Retinal pigment epithelial cell (primary cell): ENCODE data around the gene PTPN22.

Source experiments
- DNase-seq: peaks from one replicate; pipeline ENCODE4 v3.0.0-alpha.2; 2010; ENCODE audit warnings: low read depth
- H3K4me3 ChIP-seq: 2 replicates; pipeline ENCODE4 v1.5.1; 2011; ENCODE audit warnings: mild to moderate bottlenecking, low read length, control low read depth, moderate library complexity
- TF ChIP-seq, protein P1 (sequence below): conservative IDR thresholded peaks from 2 replicates; pipeline ENCODE4 v1.5.1; 2011; ENCODE audit warnings: low read depth, low read length, control low read depth, inconsistent platforms

PTPN22 gene

GRCh38 chr1:113811156-113811887 lies 60.2 kb downstream of the PTPN22 start:
- no peak for DNase-seq
- H3K4me3 ChIP-seq: peak overlapping the region; percentile 95
- TF ChIP-seq, protein P1, sequence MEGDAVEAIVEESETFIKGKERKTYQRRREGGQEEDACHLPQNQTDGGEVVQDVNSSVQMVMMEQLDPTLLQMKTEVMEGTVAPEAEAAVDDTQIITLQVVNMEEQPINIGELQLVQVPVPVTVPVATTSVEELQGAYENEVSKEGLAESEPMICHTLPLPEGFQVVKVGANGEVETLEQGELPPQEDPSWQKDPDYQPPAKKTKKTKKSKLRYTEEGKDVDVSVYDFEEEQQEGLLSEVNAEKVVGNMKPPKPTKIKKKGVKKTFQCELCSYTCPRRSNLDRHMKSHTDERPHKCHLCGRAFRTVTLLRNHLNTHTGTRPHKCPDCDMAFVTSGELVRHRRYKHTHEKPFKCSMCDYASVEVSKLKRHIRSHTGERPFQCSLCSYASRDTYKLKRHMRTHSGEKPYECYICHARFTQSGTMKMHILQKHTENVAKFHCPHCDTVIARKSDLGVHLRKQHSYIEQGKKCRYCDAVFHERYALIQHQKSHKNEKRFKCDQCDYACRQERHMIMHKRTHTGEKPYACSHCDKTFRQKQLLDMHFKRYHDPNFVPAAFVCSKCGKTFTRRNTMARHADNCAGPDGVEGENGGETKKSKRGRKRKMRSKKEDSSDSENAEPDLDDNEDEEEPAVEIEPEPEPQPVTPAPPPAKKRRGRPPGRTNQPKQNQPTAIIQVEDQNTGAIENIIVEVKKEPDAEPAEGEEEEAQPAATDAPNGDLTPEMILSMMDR: no peak

DNA sequence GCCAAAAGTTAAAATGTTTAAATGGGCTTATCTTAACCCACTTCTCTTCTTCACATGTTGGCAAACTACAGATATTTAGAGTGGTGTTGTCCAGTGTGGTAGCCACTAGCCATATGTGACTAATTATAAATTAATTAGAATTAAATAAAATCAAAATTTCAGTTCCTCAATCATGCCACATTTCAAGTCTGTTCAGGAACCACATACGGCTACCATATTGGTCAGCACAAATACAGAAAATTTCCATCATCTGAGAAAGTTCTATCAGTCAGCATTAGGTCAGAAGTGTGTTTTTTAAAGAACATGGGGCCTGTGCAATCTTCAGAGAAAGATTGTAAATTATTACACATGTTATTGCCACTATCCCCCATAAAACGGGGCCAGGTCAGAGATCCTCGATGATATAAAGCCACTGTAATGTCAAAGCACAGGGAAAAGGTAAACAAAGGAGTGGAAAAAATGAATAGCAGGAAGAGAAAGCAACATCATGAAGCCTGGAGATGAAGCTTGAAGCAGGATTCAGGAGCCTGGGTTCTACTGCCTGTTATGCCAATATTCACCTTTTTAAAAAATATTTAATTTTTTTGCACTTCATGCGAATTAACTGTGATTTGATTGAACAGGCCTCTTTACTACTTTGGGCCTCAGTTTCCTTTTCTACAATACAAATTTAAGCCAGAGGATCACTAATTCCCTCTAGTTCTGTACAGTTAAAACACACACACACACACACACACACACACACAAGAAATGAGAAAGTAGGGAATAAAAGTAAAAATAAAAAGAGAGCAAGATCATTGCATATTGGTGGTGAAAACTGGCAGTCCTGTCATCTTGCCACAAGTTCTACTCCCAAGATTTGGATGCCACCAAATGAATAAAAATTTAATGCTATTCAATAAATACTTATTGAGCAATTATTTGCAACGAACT lies 61.6 kb downstream of the PTPN22 start:
- TF ChIP-seq, protein P1: no peak
- DNase-seq: no peak
- peak overlapping the region; percentile 95 for H3K4me3 ChIP-seq

DNA sequence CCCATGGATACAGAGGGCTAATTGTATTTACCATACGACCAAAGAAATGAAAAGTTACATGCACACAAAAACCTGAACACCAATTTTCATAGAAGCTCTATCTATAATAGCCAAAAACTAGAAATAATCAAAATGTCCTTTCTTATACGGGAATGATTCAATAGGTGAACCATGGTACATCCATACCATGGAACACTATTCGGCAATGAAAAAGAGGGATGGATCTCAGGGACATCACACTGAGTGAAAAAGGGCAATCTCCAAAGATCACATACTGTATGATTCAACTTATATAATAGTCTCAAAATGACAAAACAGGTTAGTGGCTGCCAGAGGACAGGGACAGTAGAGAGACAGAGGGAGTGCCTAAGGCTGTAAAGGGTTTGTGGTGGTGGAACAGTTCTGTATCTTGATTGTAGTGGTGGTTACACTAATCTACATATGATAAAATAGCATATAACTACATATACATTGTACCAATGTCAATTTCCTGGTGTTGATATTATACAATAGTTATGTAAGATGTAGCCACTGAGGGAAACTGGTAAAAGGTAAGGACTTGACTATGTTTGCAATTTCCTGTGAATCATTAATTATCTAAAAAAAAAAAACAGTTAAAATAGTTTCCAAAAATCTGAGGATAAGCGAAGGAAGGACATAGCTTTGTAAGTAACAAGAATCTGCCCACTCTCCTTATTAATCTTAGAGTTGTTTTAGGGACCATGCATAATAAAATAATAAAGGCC lies 62.9 kb downstream of the PTPN22 start:
- TF ChIP-seq, protein P1: no peak
- H3K4me3 ChIP-seq: no peak overlapping the region
- no peak for DNase-seq

- no peak for DNase-seq
- TF ChIP-seq, protein P1: no peak
- no peak overlapping the region for H3K4me3 ChIP-seq
Measured at GRCh38 chr1:113805639-113806038, 65.9 kb downstream of the PTPN22 start.

DNA sequence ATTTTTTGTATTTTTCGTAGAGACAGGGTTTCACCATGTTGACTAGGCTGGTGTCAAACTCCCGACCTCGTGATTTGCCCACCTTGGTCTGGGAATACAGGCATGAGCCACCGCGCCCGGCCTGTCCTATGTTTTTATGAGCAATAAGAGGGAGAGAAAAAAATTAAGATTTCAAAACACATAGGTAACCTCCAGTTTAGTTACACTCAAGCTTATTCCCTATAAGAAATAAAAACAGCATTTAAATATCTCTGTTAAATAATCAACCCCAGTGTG lies 66.3 kb downstream of the PTPN22 start:
- no peak for DNase-seq
- no peak overlapping the region for H3K4me3 ChIP-seq
- TF ChIP-seq, protein P1: no peak

DNA sequence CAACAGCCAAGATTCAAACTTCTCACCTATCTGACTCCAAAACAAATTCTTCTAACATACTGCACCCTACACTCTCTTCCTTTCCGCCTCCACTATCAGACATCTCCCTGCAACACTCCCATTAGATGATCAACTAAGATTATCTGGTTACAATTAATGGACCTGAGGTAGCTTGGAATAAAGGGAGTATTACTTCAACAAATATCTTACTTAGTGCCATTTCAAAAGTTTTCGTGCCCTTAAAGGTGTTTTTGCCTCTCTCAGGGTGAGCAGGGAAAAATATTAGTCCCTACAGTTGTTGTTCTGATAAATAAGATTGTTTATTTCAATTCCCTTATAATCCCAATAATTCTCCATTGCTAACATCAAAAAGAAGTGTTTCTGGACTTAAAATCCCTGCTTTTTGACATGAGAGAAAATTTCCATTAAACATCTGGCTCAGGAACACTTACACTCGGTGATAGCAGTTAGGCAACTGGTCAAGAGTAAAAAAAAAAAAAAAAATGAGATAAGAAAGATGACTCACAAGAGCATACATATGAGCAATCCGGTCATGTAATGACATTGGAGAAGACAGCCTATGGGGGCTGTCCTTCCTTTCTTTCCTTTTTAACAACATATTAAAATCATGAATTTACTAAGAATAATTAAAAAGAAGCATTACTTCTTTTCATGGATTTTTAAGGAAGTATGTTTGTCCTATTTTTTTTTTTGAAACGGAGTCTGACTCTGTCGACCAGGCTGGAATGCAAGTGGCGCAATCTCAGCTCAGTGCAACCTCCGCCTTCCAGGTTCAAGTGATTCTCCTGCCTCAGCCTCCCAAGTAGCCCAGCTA lies 66.9 kb downstream of the PTPN22 start:
- H3K4me3 ChIP-seq: no peak overlapping the region
- DNase-seq: no peak
- TF ChIP-seq, protein P1: no peak
